Adrenal gland (tissue), 5 donors: ENCODE measurements around the gene THADA.

ENCODE experiments used
- CTCF ChIP-seq, 6 experiments: fragments of 450-650 bp in 4 of 6; fragments of 200-600 bp in 2 of 6; sonication (generic) in 1 of 6; IDR thresholded peaks; 1 replicate in 5 of 6; 2 replicates in 1 of 6; pipeline versions ENCODE4 v1.5.1 to v1.8.0; 2016 to 2021; ENCODE audit warnings: antibody characterized with exemption in 6 of 6, mild to moderate bottlenecking in 2 of 6, moderate library complexity in 1 of 6
- POLR2A ChIP-seq, 2 donors: fragments of 450-650 bp; IDR thresholded peaks; one replicate each; pipeline ENCODE4 v1.6.1; 2017; ENCODE audit warnings: antibody characterized with exemption in 2 of 2, mild to moderate bottlenecking in 2 of 2, moderate library complexity in 1 of 2
- donor health status: DM: no; HTN: no; CAD: no.

DNA sequence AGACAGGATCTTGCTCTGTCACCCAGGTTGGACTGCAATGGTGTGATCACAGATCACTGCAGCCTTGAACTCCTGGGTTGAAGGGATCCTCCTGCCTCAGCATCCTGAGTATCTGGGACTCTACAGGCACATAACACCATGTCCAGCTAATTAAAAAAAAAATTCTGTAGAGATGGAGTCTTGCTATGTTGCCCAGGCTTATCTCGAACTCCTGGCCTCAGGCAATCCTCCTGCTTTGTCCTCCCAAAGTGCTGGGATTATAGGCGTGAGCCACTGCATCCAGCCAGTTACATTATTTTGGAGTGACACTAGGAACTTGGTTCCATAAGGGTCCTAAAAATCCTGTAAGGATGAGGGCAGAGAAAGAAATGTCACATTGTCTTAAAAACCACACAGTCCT lies 280.4 kb downstream of the THADA start:
- TF ChIP-seq CTCF (IDR thresholded peaks at IDR 0.05), result no peak
- TF ChIP-seq POLR2A (IDR thresholded peaks at IDR 0.05), result no peak
